Fibroblast of skin of left biceps (primary cell): ENCODE data around the gene METTL15.
"Not testable (repeated sequence)": the region's sequence is repeated elsewhere in the genome, so short reads cannot be mapped to it uniquely, and the experiment has no call there.

Experiments used
- DNase-seq, 2 experiments: peaks; one replicate each; pipeline ENCODE4 v3.0.0-alpha.2; 2013; ENCODE audit warnings: low read depth in 2 of 2

The METTL15 gene

GRCh38 chr11:28110108-28110820, 2.1 kb downstream of the METTL15 start:
- DNase-seq, result peak; percentile 32 to 33

DNA sequence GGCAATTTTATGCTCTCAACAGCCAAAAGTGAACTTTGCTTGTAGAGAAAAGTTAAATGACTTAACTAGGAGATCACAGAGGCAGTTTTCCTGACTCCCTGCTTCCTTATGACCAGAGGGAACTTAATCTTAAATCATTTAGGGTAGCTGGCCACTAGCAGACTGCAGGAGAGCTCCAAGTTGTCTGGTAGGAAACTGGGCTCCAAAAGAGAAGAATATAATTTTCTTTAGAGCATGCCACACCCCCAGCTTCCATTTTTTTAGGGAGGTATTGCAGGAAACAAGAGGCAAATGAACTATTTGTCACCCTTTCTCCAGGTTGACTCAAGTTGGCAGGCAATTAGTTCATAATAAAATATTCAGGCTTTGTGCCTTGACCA, 2.6 kb downstream of the METTL15 start:
- no peak for DNase-seq

- no peak for DNase-seq
Measured at GRCh38 chr11:28114116-28114515, 5.9 kb downstream of the METTL15 start.

- no peak for DNase-seq
Measured at GRCh38 chr11:28114731-28115130, 6.5 kb downstream of the METTL15 start.

DNA sequence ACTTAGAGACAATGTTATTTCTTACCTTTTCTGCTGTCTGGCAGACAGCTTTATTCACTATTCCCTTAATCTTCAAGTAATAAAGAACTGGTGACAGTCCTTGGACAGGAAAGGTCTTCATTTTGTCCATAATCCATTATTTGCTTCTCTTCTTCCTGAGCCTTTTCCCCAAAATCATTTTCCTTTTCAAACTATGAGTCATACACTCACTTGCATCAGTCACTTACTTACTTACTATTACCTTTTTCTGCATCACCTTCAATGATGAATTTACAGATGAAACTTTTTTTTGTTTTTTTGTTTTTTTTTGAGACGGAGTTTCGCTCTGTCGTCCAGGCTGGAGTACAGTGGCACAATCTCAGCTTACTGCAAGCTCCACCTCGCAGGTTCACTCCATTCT, 9.5 kb downstream of the METTL15 start:
- no peak for DNase-seq

DNA sequence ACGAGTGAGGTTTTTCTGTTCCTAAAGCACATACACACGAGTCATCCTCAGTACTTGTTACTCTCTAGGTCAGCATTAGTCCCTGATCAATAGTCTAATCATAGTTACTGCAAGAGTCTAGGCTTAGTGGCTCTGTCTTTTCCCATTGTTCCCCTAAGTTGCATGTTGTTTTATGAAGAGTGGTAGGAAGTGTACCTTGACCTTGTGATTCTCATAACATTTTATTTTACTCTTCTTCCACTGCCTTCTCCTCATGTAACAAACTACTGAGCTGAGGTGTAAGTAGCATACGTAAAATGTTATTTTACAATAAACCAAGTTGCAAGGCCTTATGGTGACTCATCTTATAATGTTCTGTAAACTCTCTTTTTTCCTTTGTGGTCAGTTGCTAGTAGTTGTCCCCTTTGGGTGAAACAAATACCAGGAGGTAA, 15.0 kb downstream of the METTL15 start:
- no peak for DNase-seq

DNA sequence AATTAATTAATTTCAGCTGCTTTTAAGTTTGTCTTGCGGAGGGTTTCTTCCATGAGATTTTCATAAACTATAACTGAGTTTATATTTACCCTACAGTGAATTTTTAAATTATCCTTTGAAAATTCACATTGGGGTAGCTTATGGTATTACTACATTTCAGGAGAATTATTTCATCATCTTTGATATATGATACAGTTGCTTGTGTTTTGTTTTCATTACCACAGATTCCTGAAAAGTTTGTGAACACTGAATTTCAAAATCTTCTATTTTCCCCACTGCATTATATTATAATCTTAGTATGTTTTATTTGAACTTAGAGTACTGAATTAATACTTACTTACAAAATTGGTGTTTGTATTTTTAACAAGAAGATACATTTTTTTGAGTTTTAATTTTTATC, 24.4 kb downstream of the METTL15 start:
- no peak for DNase-seq

DNA sequence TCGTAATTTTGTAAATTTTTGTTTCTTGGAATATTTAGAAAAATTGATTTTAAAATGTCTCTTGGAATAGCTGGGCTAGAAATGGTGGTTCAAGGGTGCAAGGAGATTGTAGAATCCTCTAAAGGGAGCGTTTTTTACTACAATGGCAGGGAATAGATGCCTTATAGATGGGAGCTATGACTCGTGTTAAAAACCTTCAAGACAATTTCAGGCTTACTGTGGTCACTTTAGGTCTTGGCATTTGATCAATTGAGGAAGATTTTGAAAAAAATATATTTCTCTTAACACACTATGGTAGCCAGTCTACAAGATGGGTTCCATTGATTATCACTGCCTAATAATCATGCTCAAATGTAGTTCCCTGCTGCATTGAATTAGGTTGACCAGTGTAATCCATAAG, 25.0 kb downstream of the METTL15 start:
- no peak for DNase-seq

- not testable (repeated sequence) for DNase-seq
Measured at GRCh38 chr11:28136157-28136556, 28.0 kb downstream of the METTL15 start.

- no peak for DNase-seq
Measured at GRCh38 chr11:28137366-28137765, 29.2 kb downstream of the METTL15 start.

DNA sequence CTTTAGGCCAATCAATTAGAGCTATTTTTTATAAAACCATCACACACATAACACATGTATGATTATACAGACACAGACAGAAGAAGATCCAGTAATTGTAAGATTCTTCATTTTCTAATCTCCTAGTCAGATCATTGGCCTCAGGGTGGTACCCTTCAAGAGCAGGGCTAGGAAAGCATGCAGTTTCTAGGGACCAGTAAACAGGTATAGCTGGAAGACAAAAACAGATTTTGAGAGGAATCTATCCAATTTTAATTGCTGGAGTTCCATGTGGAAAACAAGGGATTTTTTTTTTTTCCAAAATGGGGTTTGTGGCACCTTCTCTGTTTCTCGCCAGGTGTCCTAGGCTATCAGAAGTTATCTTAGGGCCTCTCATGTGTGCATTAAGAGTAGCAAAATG, 29.6 kb downstream of the METTL15 start:
- DNase-seq, result no peak

- no peak for DNase-seq
Measured at GRCh38 chr11:28139841-28140415, 31.7 kb downstream of the METTL15 start.

DNA sequence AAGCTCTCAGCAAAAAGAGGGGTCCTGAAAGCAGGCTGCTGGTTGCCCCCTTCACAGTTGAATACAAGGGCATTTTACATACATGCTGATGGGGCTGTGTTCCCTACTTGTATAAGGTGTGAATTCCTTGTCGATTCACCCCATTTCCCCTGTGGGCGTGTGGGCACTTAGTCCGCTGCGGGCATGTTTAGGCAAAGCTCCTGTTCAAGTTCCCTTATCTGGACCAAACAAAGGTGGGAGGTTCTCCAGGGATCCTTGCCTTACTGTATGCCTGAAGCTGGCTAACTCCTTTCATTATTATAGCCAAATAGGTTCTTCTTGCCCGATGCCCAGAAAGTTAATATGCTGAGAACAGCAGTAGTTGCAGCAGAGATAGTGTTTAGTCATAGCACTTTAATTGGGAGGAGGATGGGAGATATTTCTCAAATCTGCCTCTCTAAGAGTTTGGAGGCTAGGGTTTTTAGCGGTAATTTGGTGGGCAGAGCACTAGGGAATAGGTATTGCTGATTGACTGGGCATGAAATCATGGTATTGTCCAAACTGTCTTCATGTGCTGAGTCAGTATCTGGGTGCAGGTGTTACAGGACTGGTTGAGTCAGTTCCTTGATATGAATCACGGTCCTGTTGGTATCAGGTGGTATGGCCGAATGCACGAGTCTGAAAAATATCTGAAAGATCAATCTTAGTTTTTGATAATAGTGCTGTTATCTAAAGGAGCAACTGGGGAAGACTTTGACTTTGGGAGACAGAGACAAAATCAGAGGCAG, 32.7 kb downstream of the METTL15 start:
- no peak for DNase-seq

DNA sequence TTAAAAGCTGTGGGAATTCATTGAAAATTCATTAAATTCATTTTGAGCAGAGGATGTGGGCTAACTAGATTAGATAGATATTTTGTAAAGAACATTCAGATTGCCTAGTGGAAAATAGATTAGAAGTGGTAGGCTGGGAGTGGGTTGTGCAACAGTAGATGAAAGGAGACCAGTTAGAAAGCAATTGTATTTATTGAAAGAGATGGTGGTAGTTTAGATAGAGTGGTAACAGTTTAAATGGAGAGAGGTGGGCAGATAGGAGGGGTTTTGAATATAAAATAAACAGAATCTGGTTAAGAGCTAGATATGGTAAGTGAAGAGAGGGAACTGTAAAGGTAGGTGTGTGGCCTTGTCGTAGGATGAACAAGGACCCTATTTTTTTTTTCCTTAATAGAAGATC, 34.5 kb downstream of the METTL15 start:
- DNase-seq, result no peak

- DNase-seq, result no peak
Measured at GRCh38 chr11:28144808-28145207, 36.6 kb downstream of the METTL15 start.

GRCh38 chr11:28146123-28146751, 38.0 kb downstream of the METTL15 start:
- DNase-seq, result peak; percentile 61 to 73

- no peak for DNase-seq
Measured at GRCh38 chr11:28152743-28153142, 44.6 kb downstream of the METTL15 start.

GRCh38 chr11:28153586-28153985, 45.4 kb downstream of the METTL15 start:
- no peak for DNase-seq

GRCh38 chr11:28168718-28169117, 60.5 kb downstream of the METTL15 start:
- no peak for DNase-seq

GRCh38 chr11:28169816-28170215, 61.6 kb downstream of the METTL15 start:
- DNase-seq, result no peak

DNA sequence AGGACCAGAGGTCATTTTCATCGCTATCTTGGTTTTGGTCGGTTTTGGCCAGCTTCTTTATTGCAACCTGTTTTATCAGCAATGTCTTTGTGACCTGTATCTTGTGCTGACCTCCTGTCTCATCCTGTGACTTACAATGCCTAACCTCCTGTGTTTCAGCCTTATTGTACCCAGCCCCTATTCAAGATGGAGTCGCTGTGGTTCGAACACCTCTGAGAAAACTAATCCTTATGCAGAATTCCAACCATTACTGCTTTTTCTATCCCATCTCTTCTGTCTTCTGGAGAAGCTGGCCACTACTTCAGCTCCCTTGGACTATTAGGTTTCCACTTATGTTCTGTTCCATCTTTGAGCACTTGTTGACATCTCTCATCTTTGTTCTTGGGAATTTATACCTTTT, 62.6 kb downstream of the METTL15 start:
- no peak for DNase-seq

DNA sequence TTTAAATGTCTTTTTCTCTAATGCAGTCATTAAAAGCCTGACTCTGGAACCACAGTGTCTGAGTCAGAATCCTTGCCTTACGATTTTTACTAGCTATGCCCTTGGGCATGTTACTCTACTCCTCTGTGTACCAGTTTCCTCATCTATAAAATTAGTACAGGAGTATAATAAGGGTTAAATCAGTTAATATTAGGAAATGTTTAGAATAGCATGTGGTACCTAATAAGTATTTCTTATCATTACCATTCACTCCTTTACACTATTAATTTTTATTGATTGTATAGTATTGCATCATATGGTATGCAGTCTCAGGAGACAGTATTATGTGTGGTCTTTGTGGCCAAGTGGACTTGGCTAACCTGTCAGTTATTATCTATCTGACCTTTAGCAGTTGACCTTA, 68.2 kb downstream of the METTL15 start:
- no peak for DNase-seq

DNA sequence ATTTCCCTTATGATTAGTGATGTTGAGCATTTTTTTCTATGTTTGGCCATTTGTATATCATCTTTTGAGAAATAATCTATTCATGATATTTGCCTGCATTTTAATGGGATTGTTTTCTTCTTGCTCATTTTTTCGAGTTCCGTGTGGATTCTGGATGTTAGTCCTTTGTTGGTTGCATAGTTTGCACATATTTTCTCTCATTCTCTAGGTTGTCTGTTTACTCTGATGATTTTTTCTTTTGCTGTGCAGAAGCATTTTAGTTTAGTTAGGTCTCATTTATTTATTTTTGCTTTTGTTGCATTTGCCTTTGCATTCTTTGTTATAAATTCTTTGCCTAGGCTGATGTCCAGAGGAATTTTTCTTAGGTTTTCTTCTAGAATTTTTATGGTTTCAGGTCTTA, 87.3 kb downstream of the METTL15 start:
- DNase-seq, result no peak
